HG03571 (cell line): Measurements from ENCODE around the gene KRTAP9-7.
"Not testable (repeated sequence)": the region's sequence is repeated elsewhere in the genome, so short reads cannot be mapped to it uniquely, and the experiment has no call there.

Experiments
- ATAC-seq: cut with Tn5 transposase; IDR thresholded peaks from one replicate; pipeline ENCODE4 v1.9.1; 2021; ENCODE audit not compliant: unreplicated experiment

Gene KRTAP9-7

DNA sequence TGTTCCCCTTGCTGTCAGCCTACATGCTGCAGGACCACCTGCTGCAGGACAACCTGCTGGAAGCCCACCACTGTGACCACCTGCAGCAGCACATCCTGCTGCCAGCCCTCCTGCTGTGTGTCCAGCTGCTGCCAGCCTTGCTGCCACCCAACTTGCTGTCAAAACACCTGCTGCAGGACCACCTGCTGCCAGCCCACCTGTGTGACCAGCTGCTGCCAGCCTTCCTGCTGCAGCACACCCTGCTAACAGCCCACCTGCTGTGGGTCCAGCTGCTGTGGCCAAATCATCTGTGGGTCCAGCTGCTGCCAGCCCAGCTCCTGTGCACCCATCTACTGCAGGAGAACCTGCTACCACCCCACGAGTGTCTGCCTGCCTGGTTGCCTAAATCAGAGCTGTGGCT lies 4.2 kb upstream of the KRTAP9-7 start:
- not testable (repeated sequence) for ATAC-seq

- ATAC-seq, result no peak
Measured at GRCh38 chr17:41271858-41272257, 3.6 kb upstream of the KRTAP9-7 start.

DNA sequence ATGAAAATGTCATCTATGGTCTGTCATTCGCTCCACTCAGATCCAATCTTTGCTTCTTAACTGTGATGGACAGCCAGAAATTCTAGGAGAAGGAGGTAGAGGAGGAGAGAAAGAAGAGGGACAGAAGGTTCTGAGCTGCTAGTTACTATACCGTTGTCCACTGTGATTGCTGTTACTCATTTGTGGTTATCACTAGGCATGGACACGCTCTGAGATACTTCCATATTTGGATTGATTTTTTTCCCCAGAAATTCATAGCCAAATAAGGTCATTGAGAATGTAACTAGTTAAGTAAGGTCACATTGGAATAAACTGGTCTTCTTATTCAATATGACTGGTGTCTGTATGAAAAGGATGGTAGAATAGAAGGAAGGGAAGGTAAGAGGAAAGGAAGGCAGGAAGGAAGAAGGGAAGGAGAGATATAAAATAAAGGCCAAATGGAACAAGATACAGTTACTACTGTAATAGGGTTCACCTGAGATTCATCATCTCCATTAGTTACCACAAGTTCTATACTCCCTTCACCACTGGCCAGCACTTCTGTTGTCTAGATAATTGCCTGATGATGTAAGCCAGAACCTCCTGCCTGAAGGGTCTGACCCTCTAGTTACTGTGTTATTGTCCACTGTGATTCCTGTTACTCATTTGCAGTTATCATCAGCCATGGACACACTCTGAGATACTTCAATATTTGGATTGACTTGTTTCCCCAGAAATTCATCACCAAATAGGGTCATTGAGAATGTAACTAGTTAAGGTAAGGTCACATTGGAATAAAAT lies 2.9 kb downstream of the KRTAP9-7 start:
- no peak for ATAC-seq

DNA sequence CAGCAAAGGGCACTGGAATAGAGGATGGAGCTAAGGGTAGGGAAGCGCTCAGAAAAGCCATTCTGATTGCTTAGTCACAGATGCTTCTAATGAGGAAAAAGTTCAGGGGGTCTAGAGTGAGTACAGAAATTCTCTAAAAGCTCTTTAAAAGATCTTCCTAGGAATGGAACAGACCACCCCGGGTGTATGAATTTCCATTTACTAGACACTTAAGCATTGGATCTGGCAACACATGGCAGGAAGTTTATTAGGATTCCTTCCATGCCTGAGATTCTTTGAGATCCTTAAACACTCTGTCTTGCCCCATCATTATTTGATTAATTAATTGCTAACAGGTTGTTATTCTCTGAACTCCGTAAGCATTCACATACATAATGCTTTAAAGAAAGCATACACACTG lies 8.5 kb downstream of the KRTAP9-7 start:
- ATAC-seq, result no peak

GRCh38 chr17:41284546-41284945 lies 9.0 kb downstream of the KRTAP9-7 start:
- no peak for ATAC-seq

DNA sequence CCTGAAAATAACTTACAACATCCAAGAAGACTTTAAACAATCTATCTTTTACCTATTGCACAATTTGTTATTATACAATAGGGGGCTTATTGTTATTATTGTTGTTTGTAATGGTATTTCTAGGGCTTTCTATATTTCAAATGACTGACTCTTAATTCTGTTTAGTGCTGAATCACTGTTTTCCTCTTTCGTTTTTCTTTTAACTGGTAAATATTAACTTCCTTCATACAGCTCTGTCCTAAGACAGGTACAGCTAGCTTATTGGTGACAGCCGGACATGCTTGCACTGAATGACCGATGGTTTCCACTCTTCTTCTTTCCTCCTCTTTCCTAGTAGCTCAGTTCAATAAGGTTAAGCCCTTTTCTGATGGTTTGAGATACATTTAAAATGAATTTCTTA lies 11.6 kb downstream of the KRTAP9-7 start:
- ATAC-seq, result no peak

GRCh38 chr17:41294016-41294415 lies 18.5 kb downstream of the KRTAP9-7 start:
- ATAC-seq, result no peak

DNA sequence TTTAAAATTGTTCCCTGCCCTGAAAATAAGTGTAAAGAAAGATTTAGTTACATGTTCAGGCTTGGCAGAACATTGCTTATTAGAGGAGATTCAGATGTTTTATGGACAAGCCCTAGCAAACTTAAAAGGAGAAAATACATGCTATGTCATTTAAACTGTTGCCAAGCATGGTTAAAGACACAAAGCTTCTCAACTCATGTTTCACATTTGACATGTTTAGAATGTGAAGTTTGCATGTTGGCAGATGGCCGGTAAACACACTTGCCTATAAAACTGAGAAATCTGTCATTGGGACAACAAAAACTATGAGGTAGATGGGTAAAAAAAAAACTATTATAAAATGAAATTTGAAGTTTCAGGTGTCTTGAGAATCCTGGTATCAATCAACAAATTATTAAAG lies 21.3 kb downstream of the KRTAP9-7 start:
- no peak for ATAC-seq

DNA sequence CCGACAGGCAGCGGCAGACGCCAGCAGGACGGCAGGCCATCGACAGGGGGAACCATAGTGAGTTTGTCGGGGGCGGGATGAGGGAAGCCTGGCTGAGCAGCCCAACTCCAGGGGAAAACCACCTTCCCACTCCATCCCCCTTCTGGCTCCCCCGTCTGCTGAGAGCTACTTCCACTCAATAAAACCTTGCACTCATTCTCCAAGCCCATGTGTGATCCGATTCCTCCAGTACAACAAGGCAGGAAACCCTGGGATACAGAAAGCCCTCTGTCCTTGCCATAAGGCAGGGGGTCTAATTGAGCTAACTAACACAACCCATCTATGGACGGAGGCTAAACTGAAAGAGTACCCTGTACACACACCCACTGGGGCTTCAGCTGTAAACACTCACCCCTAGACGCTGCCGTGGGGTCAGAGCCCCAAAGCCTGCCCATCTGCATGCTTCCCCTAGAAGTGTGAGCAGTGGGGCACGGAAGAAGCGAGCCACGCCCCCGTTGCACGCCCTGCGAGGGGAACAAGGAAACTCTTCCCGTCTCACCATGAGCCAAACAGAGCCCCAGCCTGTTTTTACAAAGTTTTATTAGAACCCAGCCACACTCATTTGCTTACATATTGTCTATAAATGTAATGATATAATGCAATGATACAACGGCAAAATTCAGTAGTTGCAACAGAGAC lies 23.1 kb downstream of the KRTAP9-7 start:
- ATAC-seq, result no peak

GRCh38 chr17:41301204-41301790 lies 25.8 kb downstream of the KRTAP9-7 start:
- no peak for ATAC-seq

DNA sequence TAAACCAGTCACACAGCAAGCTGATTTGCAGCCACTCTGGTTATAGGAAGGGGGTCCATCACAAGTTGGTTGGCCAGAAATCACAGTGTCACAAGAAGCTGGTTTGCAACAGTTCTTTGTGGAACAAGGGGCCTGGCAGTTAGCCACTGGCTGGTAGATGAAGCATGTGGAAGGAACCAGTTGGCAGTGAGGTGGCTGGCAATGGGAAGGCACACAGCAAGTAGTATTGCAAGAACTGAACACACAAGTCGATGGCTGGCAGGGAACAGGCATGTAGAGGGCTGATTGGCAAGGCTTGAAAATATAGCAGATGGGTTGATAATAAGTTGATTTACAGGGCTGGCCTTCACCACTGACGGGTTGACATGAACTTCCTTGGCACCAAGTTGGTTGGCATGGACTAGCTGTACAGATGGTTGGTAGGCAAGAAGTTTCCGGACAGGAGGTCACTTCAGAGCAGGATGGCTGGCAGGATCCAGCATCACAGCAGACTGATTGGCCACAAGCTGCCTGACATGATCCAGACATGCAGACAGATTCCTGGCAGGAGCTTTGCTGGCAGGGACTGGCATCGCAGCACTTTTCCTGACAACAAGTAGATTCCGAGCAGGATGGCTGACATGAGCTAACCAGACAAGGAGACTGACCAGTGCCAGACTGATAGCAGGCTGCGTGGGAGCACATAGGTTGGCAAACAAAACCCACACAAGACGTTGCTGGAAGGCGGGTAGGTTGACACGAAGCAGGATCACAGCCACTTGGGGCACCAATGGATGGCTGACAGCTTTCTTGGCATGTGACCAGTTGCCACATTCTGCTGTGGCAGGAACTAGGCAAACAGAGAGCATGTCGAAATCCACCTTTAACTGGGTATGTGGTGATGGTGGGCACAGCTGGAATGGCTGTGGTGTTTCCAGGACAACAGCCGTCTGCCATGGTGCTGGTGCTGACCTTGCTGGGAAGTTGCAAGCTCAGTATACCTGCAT lies 26.7 kb downstream of the KRTAP9-7 start, which contains the start of gene KRTAP29-1:
Gene KRTAP29-1 (minus strand): TSS at position 936 of the 986 bp plus-strand sequence. CDS start 0 bp downstream, at position 936.
- no peak for ATAC-seq

DNA sequence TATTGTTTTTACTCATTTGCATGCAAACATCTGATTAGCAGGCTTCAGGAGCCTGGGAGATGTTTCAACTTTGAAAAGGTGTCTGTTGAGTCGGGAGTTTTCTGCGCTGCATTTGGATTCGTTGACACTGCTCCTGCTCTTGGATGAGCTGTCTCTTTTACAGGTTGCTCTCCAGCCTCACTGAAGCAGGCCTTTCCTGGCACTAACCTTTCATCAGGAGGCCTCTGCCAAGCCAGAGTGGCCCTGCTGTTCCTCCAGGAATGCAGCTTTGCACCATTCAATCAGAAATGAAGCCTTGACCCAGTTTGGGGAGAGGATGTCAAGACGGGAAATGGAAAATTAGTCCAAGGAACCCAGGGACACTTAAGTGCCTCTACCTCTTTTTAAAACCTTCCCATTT lies 27.5 kb downstream of the KRTAP9-7 start:
- no peak for ATAC-seq

GRCh38 chr17:41304091-41304490 lies 28.6 kb downstream of the KRTAP9-7 start:
- ATAC-seq, result no peak

DNA sequence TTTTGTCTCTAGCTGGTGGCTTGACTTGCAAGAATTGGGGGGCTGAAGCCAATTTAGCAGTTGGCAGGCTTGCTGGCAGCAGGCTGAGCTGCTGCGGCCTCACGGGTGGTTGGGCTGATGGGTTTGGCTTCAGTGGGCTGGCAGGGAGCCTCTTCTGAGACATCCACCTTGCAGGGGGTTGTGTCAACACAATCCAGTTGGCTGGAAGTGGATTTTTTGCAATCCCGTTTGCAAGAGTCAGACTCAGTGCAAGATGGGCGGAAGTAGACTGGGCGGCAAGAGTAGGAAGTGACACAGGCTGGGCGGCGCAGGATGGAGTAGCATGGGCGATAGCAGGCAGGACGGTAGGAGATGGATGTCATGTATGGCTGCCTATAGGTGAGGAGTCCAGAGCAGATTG lies 32.1 kb downstream of the KRTAP9-7 start:
- ATAC-seq, result no peak

GRCh38 chr17:41308251-41308917 lies 32.9 kb downstream of the KRTAP9-7 start:
- no peak for ATAC-seq

- ATAC-seq, result no peak
Measured at GRCh38 chr17:41308918-41309359, 33.4 kb downstream of the KRTAP9-7 start, which contains the start of gene KRTAP16-1. TSS of gene KRTAP16-1 (minus strand) at chr17:41309309. CDS start at chr17:41309253, 56 bp downstream.

DNA sequence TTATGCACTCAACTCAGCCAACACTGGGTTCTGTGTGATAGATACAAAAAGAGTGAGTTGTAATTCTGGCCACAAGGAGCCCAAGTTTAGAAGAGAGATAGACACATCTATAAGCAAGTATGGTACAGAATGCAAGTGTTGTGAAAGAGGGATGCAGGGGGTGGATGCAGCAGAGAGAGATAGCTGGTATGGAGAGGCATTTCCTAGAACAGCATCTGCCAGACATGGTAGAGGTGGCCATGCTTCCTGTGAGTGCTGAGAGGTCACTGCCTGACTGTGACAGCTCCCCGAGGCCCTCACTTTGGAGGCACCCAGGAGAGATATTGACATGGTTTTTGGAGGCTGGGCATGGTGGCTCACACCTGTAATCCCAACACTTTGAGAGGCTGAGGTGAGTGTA lies 35.6 kb downstream of the KRTAP9-7 start:
- no peak for ATAC-seq

GRCh38 chr17:41315204-41315794 lies 39.8 kb downstream of the KRTAP9-7 start, which contains the start of gene KRTAP17-1:
TSS of gene KRTAP17-1 (minus strand) at chr17:41315710. CDS start at chr17:41315650, 60 bp downstream.
- ATAC-seq, result no peak

- ATAC-seq, result no peak
Measured at GRCh38 chr17:41315814-41316445, 40.4 kb downstream of the KRTAP9-7 start.
